A549 (cell line): Measurements from ENCODE around the gene ITGA5.

Experiments
- MYC ChIP-seq: IDR thresholded peaks from 2 replicates; pipeline ENCODE4 v1.6.1; 2012; ENCODE audit warnings: mild to moderate bottlenecking, inconsistent platforms, low read length, improper control_type of control experiment, borderline replicate concordance
- POLR2A ChIP-seq: IDR thresholded peaks from 2 replicates; pipeline ENCODE4 v1.6.1; 2012; ENCODE audit warnings: mild to moderate bottlenecking, low read length
- SMC3 ChIP-seq: fragments of >200 bp; sonication (Bioruptor Twin); formaldehyde crosslinking; IDR thresholded peaks from 3 replicates; pipeline ENCODE4 v1.6.1; 2018; ENCODE audit warnings: inconsistent platforms
- ZFP36 ChIP-seq: fragments of 450-650 bp; IDR thresholded peaks from 2 replicates; pipeline ENCODE4 v1.6.1; 2014; ENCODE audit warnings: borderline replicate concordance; ENCODE audit not compliant: partially characterized antibody
- TF ChIP-seq, protein P1 (sequence below): fragments of >200 bp; sonication (Bioruptor Twin); formaldehyde crosslinking; IDR thresholded peaks from 3 replicates; pipeline ENCODE4 v1.5.1; 2016
- TF ChIP-seq, protein P2 (sequence below): fragments of 200-600 bp; sonication (generic); IDR thresholded peaks from 2 replicates; pipeline ENCODE4 v1.6.1; 2016; ENCODE audit warnings: antibody characterized with exemption, mild to moderate bottlenecking, moderate library complexity
- TF ChIP-seq, protein P3 (sequence below): IDR thresholded peaks from 2 replicates; pipeline ENCODE4 v1.6.1; 2012; ENCODE audit warnings: low read depth, borderline replicate concordance

DNA sequence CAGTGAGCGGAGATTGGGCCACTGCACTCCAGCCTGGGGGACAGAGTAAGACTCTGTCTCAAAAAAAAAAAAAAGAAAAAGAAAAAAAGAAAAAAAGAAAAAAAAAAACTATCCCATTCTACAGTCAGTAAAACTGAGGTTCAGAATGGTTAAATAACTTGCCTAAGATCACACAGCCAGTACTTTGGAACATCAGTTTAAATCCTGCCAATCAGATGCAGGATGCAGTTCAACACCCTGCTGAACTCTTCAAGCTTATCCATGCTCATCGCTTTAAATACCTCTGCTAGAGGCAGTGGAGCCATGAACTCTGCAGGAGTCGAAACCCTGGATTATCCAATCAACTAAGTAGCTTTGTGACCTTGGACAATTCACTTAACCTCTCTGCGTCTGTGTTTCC lies 37.9 kb downstream of the ITGA5 start:
- TF ChIP-seq, protein P1, sequence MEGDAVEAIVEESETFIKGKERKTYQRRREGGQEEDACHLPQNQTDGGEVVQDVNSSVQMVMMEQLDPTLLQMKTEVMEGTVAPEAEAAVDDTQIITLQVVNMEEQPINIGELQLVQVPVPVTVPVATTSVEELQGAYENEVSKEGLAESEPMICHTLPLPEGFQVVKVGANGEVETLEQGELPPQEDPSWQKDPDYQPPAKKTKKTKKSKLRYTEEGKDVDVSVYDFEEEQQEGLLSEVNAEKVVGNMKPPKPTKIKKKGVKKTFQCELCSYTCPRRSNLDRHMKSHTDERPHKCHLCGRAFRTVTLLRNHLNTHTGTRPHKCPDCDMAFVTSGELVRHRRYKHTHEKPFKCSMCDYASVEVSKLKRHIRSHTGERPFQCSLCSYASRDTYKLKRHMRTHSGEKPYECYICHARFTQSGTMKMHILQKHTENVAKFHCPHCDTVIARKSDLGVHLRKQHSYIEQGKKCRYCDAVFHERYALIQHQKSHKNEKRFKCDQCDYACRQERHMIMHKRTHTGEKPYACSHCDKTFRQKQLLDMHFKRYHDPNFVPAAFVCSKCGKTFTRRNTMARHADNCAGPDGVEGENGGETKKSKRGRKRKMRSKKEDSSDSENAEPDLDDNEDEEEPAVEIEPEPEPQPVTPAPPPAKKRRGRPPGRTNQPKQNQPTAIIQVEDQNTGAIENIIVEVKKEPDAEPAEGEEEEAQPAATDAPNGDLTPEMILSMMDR = no peak
- TF ChIP-seq MYC (no peak), SMC3 (no peak), ZFP36 (no peak), POLR2A (no peak)
- TF ChIP-seq, protein P2, sequence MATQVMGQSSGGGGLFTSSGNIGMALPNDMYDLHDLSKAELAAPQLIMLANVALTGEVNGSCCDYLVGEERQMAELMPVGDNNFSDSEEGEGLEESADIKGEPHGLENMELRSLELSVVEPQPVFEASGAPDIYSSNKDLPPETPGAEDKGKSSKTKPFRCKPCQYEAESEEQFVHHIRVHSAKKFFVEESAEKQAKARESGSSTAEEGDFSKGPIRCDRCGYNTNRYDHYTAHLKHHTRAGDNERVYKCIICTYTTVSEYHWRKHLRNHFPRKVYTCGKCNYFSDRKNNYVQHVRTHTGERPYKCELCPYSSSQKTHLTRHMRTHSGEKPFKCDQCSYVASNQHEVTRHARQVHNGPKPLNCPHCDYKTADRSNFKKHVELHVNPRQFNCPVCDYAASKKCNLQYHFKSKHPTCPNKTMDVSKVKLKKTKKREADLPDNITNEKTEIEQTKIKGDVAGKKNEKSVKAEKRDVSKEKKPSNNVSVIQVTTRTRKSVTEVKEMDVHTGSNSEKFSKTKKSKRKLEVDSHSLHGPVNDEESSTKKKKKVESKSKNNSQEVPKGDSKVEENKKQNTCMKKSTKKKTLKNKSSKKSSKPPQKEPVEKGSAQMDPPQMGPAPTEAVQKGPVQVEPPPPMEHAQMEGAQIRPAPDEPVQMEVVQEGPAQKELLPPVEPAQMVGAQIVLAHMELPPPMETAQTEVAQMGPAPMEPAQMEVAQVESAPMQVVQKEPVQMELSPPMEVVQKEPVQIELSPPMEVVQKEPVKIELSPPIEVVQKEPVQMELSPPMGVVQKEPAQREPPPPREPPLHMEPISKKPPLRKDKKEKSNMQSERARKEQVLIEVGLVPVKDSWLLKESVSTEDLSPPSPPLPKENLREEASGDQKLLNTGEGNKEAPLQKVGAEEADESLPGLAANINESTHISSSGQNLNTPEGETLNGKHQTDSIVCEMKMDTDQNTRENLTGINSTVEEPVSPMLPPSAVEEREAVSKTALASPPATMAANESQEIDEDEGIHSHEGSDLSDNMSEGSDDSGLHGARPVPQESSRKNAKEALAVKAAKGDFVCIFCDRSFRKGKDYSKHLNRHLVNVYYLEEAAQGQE = no peak
- TF ChIP-seq, protein P3, sequence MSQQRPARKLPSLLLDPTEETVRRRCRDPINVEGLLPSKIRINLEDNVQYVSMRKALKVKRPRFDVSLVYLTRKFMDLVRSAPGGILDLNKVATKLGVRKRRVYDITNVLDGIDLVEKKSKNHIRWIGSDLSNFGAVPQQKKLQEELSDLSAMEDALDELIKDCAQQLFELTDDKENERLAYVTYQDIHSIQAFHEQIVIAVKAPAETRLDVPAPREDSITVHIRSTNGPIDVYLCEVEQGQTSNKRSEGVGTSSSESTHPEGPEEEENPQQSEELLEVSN = no peak
